Stomach smooth muscle (tissue), 2 donors: ENCODE results near the gene SPECC1.

Experiments used
- H3K27ac ChIP-seq: one replicate; pipeline ENCODE4 v1.7.0; 2013; ENCODE audit warnings: mild to moderate bottlenecking, low read length, inconsistent platforms
- H3K27me3 ChIP-seq, 2 donors: one replicate each; pipeline ENCODE4 v1.7.0; 2013; ENCODE audit warnings: low read length in 2 of 2; ENCODE audit not compliant: insufficient read depth in 2 of 2, control insufficient read depth in 1 of 2
- H3K36me3 ChIP-seq, 2 donors: one replicate each; pipeline ENCODE4 v1.7.0; 2013; ENCODE audit warnings: low read length in 2 of 2; ENCODE audit not compliant: control insufficient read depth in 2 of 2, insufficient read depth in 2 of 2
- H3K4me1 ChIP-seq: one replicate; pipeline ENCODE4 v1.7.0; 2013; ENCODE audit warnings: low read length; ENCODE audit not compliant: control insufficient read depth, insufficient read depth
- H3K4me3 ChIP-seq, 2 donors: one replicate each; pipeline ENCODE4 v1.7.0; 2013; ENCODE audit warnings: low read length in 2 of 2
- H3K9ac ChIP-seq, 2 donors: one replicate each; pipeline ENCODE4 v1.7.0; 2013; ENCODE audit warnings: low read length in 2 of 2, mild to moderate bottlenecking in 1 of 2
- H3K9me3 ChIP-seq, 2 donors: one replicate each; pipeline ENCODE4 v1.7.0; 2013; ENCODE audit warnings: low read length in 2 of 2; ENCODE audit not compliant: control insufficient read depth in 2 of 2
- donor health status: healthy.
- donor health status: Pancreatic carcinoma.

The SPECC1 gene

DNA sequence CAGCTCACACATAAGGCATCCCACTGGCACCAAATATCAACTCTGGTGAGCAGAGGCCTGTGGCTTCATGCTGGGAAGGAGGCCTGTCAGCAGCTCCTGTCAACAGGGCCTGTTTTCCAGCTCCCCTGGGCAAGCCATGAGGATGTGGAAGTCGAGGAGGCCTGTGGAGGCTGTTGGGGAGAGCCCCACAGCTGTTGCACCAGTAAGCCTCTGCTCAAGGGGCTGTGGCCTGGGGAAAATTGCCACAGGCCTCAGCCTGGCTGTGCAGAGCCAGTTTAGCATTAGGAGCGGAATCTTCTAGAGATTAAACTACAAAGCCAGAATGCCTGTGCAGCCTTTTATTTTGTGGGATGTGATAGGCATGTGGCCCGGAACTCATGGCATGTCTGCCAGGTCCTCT, 202.1 kb downstream of the SPECC1 start:
- Histone ChIP-seq H3K9ac (no peak overlapping the region), H3K4me1 (no peaks in the 10 kb centered on the region), H3K27me3 (no peaks in the 10 kb centered on the region), H3K4me3 (no peak overlapping the region), H3K27ac (no peak overlapping the region), H3K36me3 (no peaks in the 10 kb centered on the region), H3K9me3 (no peaks in the 10 kb centered on the region)

DNA sequence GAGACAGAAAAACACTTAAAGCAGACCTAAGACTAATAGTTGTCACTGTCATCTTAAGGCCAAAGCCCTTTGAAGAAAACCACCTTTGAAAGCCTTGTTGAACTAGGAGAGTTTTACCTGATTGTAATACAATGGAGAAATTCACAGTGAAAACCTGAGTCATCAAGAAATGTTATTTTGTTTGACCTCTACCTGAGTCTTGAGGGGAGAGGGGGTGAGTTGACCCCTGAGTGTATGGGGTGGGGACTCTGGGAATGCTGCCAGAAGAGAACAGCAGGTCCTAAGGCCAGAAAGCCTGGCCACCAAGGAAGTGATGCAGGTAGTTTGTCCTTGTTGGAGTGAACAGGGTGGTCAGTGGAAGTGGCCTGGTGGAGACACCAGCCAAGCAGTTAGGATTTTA, 204.3 kb downstream of the SPECC1 start:
- no peaks in the 10 kb centered on the region for H3K27me3 ChIP-seq
- H3K9me3 ChIP-seq: no peaks in the 10 kb centered on the region
- H3K27ac ChIP-seq: no peak overlapping the region
- no peaks in the 10 kb centered on the region for H3K36me3 ChIP-seq
- H3K4me1 ChIP-seq: no peaks in the 10 kb centered on the region
- no peak overlapping the region for H3K9ac ChIP-seq
- no peak overlapping the region for H3K4me3 ChIP-seq

DNA sequence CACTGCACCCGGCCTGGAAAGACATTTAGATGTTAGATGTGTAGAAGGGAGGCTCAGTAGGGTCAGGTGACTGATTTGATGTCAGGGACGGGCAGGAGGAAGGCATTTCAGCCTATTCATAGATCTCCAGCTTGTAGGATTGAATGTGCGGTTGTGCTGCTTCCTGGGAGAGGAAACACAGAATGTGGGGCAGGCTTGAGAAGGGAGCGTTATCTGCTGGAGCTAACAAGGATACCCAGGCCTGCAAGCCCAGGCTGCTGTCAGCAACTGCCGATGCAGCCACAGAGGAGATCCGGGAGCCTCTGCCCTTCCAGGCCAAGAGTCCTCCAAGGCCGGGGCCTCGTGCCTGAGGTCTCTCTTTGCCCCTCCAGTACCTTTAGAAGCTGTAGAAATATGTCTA, 205.6 kb downstream of the SPECC1 start:
- Histone ChIP-seq H3K27me3 (no peaks in the 10 kb centered on the region), H3K9ac (no peak overlapping the region), H3K4me3 (no peak overlapping the region), H3K36me3 (no peaks in the 10 kb centered on the region), H3K27ac (no peak overlapping the region), H3K4me1 (no peaks in the 10 kb centered on the region), H3K9me3 (no peaks in the 10 kb centered on the region)

DNA sequence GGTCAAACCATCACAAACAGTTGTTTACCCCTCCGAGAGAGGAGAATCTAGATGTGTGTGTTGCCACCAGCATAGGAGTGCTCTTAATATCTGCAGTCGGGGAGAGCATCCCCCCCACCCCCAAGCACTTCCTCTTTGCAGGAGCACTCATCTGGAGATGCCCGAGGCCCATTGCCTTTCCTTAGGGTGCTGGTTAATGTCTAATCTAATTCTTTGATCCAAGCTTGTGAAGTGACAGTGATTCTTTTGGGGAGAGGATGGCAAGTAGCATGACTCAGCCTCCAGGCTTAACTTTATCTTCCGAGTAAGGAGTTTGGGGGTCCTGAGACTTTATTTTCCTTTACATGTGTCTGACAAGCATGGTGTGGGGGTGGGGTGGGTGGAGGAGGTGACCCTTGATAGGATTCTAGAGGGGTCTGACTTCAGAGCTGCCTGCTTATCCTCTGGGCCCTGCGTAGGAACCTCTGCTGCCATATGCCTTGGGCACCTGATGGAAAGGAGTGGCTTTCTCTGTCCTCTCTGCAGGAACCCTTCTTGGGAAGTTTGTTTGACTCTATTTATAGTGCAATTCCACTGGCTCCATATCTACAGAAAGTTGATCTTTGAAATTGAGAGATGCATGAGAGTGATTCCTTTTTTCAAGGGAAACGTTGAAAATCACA, 207.1 kb downstream of the SPECC1 start:
- no peak overlapping the region for H3K4me3 ChIP-seq
- no peaks in the 10 kb centered on the region for H3K4me1 ChIP-seq
- H3K9ac ChIP-seq: no peak overlapping the region
- no peaks in the 10 kb centered on the region for H3K9me3 ChIP-seq
- H3K27ac ChIP-seq: no peak overlapping the region
- no peaks in the 10 kb centered on the region for H3K36me3 ChIP-seq
- H3K27me3 ChIP-seq: no peaks in the 10 kb centered on the region

DNA sequence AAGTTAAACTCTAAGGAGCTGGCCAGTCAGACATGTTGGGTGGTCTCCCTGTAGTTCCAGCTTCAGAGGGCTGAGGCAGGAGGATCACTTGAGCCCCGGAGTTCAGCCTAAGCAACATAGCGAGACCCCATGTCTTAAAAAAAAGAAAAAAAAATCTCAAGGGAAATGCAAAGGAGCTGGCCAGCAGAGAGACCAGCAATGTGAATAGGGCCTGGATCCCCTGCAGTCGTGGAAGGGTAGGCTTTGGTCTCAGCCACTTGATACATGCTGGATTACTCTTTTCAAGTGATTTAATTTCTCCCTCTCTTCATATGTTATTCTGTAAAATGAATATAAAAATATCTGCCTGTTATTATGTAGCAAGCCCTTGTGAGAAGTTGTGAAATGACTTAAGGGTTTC, 207.7 kb downstream of the SPECC1 start:
- no peaks in the 10 kb centered on the region for H3K9me3 ChIP-seq
- H3K9ac ChIP-seq: no peak overlapping the region

DNA sequence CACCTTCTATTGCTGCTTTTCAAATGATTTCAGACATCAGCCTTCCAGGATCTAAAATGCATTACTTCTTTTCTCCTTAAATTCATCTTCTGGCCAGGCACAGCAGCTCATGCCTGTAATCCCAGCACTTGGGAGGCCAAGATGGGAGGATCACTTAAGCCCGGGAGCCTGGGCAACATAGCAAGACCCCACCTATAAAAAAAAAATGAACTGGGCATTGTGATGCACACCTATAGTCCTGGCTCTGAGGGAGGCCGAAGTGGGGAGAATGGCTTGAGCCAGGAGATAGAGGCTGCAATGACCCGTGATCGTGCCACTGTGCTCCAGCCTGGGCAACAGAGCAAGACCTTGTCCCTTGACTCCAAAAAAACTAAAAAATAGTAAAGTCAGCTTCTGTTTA, 208.5 kb downstream of the SPECC1 start:
- Histone ChIP-seq H3K4me1 (no peaks in the 10 kb centered on the region), H3K36me3 (no peaks in the 10 kb centered on the region), H3K4me3 (no peak overlapping the region), H3K27ac (no peak overlapping the region), H3K9me3 (no peaks in the 10 kb centered on the region), H3K27me3 (no peaks in the 10 kb centered on the region), H3K9ac (no peak overlapping the region)

More for the DNA sequence above, 207.7 kb downstream of the SPECC1 start:
- Histone ChIP-seq H3K4me3 (no peak overlapping the region), H3K4me1 (no peaks in the 10 kb centered on the region), H3K36me3 (no peaks in the 10 kb centered on the region), H3K27me3 (no peaks in the 10 kb centered on the region), H3K27ac (no peak overlapping the region)

DNA sequence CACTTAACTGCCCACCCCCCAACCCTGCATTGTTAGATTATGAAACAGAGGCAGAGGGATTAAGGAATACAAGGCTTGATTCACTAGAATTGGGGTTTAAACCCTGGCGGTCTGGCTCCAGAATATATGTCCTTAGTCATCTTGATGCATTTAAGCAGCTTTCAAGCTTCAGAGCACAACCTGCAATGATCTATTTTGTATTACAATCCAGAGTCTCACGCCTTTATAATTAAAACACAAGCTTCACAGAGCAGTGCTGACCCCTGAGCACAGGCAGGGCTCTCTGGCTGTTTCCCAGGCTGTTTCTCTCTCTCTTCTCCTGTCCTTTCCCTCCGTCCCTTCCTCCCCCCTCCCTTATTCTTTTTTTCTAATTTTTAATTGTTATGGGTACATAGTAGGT, 209.1 kb downstream of the SPECC1 start:
- Histone ChIP-seq H3K27ac (no peak overlapping the region), H3K36me3 (no peaks in the 10 kb centered on the region), H3K9me3 (no peaks in the 10 kb centered on the region), H3K4me3 (no peak overlapping the region), H3K9ac (no peak overlapping the region), H3K27me3 (no peaks in the 10 kb centered on the region), H3K4me1 (no peaks in the 10 kb centered on the region)

DNA sequence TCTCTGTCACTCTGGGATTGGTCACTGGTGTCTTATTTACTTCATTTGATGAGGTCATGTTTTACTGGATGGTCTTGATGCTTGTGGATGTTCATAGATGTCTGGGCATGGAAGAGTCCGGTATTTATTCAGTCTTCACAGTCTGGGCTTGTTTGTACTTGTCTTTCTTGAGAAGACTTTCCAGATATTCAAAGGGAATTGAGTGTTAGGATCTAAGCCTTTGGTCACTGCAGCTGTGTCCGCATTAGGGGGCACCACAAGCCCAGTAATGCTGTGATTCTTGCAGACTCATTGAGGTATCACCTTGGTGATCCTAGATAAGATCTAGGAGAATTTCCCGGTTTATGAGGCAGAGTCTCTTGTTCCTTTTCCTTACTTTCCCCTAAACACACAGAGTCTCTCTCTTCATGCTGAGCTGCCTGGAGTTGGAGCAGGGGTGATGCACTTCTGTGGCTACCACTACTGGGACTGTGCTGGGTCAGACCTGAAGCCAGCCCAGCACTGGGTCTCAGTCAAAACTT, 214.7 kb downstream of the SPECC1 start:
- H3K9ac ChIP-seq: no peak overlapping the region
- no peak overlapping the region for H3K27ac ChIP-seq

DNA sequence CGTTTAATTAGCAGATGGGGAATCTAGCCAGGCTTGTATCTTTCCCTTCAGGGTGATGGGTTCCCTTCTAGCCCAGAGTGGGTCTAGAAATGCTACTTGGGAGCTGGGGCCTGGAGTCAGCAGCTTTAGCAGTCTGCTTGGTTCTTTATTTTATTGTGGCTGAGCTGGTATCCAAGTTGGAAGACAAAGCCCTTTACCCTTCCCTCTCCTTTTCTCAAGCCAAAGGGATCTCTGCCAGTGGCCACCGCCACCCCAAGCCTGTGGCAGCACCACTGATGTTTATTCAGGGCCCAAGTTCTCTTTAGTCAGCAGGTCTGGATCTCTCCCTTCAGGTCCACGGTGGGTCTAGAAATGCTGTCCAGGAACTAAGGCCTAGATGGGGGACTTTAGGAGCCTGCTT, 215.2 kb downstream of the SPECC1 start:
- Histone ChIP-seq H3K9me3 (no peaks in the 10 kb centered on the region), H3K27me3 (peaks cover 0 to 5% of the 10 kb centered on the region in 2 donors), H3K27ac (no peak overlapping the region), H3K36me3 (no peaks in the 10 kb centered on the region), H3K9ac (no peak overlapping the region), H3K4me3 (no peak overlapping the region), H3K4me1 (peaks cover 3% of the 10 kb centered on the region)

More for the DNA sequence above, 214.7 kb downstream of the SPECC1 start:
- no peaks in the 10 kb centered on the region for H3K36me3 ChIP-seq
- H3K4me1 ChIP-seq: peaks cover 3% of the 10 kb centered on the region
- no peak overlapping the region for H3K4me3 ChIP-seq
- no peaks in the 10 kb centered on the region for H3K9me3 ChIP-seq
- H3K27me3 ChIP-seq: peaks cover 0 to 5% of the 10 kb centered on the region in 2 donors

DNA sequence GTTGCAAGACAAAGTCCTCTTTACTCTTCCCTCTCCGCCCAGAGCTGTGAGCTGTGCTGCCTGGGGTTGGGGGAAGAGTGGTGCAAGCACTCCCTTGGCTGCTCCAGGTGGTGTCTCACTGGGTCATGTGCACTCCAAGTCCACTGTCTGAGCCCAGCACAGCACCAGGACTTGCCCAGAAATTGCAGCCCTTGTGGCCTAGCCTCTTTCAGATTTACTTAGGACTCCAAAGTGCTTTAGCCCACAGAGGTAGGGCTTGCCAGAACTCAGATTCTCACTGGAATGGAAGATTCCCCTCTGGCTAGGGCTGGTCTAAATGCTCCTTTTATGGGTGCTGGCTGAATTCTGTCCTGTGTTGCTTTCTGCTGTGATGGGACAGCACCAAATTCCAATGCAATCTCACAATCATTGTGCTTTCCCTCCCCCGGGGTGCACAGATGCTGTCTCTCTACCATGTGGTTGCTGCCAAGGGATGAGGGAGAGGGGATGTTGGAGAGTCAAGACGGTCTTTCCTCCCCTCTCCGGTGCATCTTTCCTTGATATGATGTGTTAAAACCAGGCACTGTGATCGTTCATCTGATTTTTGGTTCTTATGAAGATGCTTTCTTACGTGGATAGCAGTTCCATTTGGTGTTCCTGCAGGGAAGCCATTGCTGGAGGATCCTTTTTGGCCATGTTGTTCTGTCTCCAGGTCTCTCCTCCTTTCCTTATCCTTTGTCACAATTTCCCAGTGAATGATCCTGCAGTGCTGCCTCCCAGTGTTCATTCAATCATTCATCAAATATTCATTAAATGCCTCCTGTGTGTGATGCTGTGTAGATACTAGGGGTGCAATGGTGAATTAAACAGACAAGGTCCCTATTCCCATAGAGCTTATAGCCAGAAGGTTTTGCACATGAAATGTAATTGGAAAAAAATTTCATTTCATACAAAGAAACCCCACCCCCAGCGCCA, 216.3 kb downstream of the SPECC1 start:
- no peak overlapping the region for H3K27ac ChIP-seq
- no peaks in the 10 kb centered on the region for H3K36me3 ChIP-seq
- H3K9ac ChIP-seq: no peak overlapping the region
- peaks cover 3% of the 10 kb centered on the region for H3K4me1 ChIP-seq
- H3K9me3 ChIP-seq: no peaks in the 10 kb centered on the region
- no peak overlapping the region for H3K4me3 ChIP-seq
- H3K27me3 ChIP-seq: peaks cover 0 to 5% of the 10 kb centered on the region in 2 donors
